ENCODE data around the gene BRF1. TPM values are rescaled to one million over a fixed set of nuclear protein-coding genes. Genes with fewer than 3 reads are reported as not detected.
"Not testable (repeated sequence)": the region's sequence is repeated elsewhere in the genome, so short reads cannot be mapped to it uniquely, and the experiment has no call there.

The BRF1 gene
- total RNA-seq, 1 donor from 2014 or later = 47.7 TPM

- H3K27ac Mint-ChIP-seq = peak overlapping the region; percentile 15
- TF ChIP-seq CTCF (conservative IDR thresholded peaks at IDR 0.05) = no peak
- peaks cover 7% of the 10 kb centered on the region for H3K36me3 Mint-ChIP-seq
- no peaks in the 10 kb centered on the region for H3K27me3 Mint-ChIP-seq
- no peak for DNase-seq (ENCODE audit: extremely low spot score, unreplicated experiment)
- no peaks in the 10 kb centered on the region for H3K9me3 Mint-ChIP-seq
- peaks cover 14% of the 10 kb centered on the region for H3K4me1 Mint-ChIP-seq (ENCODE audit: unreplicated experiment)
- H3K4me3 Mint-ChIP-seq = no peak overlapping the region
These were observed 18.6 kb downstream of the BRF1 start for GRCh38 chr14:105282098-105282725.

GRCh38 chr14:105281371-105282097, 19.3 kb downstream of the BRF1 start:
- Mint-ChIP-seq H3K36me3 (peaks cover 7% of the 10 kb centered on the region), H3K27ac (peak overlapping the region; percentile 15), H3K4me1 (ENCODE audit: unreplicated experiment) (peaks cover 14% of the 10 kb centered on the region), H3K4me3 (no peak overlapping the region), H3K9me3 (no peaks in the 10 kb centered on the region), H3K27me3 (no peaks in the 10 kb centered on the region)
- TF ChIP-seq CTCF (conservative IDR thresholded peaks at IDR 0.05) = peak; percentile 81
- DNase-seq (ENCODE audit: extremely low spot score, unreplicated experiment) = no peak

DNA sequence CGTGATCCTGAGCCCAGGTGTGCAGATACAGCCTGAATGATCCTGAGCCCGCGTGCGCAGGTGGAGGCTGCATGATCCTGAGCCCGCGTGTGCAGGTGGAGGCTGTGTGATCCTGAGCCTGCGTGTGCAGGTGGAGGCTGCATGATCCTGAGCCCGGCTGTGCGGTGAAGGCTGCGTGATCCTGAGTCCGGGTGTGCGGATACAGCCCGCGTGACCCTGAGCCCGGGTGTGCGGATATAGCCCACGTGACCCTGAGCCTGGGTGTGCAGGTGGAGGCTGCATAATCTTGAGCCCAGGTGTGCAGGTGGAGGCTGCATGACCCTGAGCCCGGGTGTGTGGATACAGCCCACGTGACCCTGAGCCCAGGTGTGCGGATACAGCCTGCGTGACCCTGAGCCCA, 20.3 kb downstream of the BRF1 start:
- no peaks in the 10 kb centered on the region for H3K27me3 Mint-ChIP-seq
- no peak for TF ChIP-seq CTCF (conservative IDR thresholded peaks at IDR 0.05)
- H3K4me3 Mint-ChIP-seq = no peak overlapping the region
- H3K4me1 Mint-ChIP-seq (ENCODE audit: unreplicated experiment) = peaks cover 14% of the 10 kb centered on the region
- H3K27ac Mint-ChIP-seq = no peak overlapping the region
- H3K36me3 Mint-ChIP-seq = peaks cover 4% of the 10 kb centered on the region
- no peaks in the 10 kb centered on the region for H3K9me3 Mint-ChIP-seq
- no peak for DNase-seq (ENCODE audit: extremely low spot score, unreplicated experiment)

DNA sequence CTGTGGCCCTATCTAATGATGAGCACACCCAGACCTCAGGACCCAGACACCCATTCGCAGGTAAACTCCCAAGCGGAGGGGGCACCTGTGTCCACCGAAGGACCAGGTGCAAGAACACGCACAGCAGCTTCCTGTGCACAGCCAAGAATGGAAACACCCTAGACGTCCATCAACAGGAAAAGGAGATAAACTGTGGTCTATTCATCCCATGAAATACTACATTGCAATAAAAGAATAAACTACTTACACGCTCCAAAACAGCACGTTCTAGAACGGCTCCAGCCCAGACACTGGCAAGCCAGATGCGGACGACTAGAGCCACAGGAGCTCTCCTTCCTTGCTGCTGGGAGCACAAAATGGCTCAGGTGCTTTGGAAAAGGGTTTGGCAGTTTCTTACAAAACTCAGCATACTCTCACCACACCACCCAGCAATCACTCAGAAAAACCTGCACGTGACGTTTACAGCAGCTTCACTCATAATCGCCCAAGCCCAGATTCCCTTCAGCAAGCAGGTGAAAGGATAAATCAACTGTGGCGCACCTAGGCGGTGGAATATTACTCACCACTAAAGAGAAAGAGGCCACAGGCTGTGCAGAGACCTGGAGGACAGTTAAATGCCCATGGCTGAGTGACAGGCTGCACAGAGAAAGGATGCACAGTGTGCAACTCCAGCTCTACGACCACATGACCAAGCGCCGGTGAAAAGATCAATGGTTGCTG, 21.0 kb downstream of the BRF1 start:
- no peaks in the 10 kb centered on the region for H3K27me3 Mint-ChIP-seq
- no peak overlapping the region for H3K27ac Mint-ChIP-seq
- peaks cover 14% of the 10 kb centered on the region for H3K4me1 Mint-ChIP-seq (ENCODE audit: unreplicated experiment)
- no peak for DNase-seq (ENCODE audit: extremely low spot score, unreplicated experiment)
- H3K9me3 Mint-ChIP-seq = no peaks in the 10 kb centered on the region
- H3K36me3 Mint-ChIP-seq = no peaks in the 10 kb centered on the region
- H3K4me3 Mint-ChIP-seq = no peak overlapping the region
- TF ChIP-seq CTCF (conservative IDR thresholded peaks at IDR 0.05) = no peak

DNA sequence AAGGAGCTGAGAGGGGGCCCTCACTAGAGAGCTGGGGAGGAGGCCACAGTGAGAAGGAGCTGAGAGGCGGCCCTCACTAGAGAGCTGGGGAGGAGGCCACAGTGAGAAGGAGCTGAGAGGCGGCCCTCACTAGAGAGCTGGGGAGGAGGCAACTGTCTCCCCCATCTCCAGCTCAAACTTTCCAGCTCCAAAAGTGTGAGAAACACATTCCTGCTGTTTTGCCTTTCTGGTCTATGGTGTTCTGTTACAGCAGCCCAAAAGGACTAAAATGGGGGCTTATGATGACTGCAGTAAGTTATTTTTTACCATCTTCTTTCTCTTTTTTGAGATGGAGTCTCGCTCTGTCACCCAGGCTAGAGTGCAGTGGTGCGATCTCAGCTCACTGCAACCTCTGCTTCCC, 23.4 kb downstream of the BRF1 start:
- not testable (repeated sequence) for H3K9me3 Mint-ChIP-seq; H3K36me3 Mint-ChIP-seq; H3K4me3 Mint-ChIP-seq; H3K27ac Mint-ChIP-seq; H3K27me3 Mint-ChIP-seq; DNase-seq (ENCODE audit: extremely low spot score, unreplicated experiment)
- peaks cover 18% of the 10 kb centered on the region for H3K4me1 Mint-ChIP-seq (ENCODE audit: unreplicated experiment)
